Thoracic aorta (tissue), 2 donors: ENCODE data around the gene RSPH1. TPM values are rescaled to one million over a fixed set of nuclear protein-coding genes. Genes with fewer than 3 reads are reported as not detected.

Experiments
- ATAC-seq: fragments of 150-250 bp; one replicate; pipeline ENCODE4 v1.8.0; 2017; ENCODE audit warnings: low read depth; ENCODE audit not compliant: insufficient number of reproducible peaks, low FRiP score
- DNase-seq: peaks from one replicate; pipeline ENCODE4 v3.0.0-alpha.2; 2020; ENCODE audit warnings: low spot score
- H3K27ac ChIP-seq, 2 donors: fragments of 200-600 bp; sonication (generic); 1 replicate in 1 of 2; 2 replicates in 1 of 2; pipeline ENCODE4 v1.5.1; 2016; ENCODE audit warnings: mild to moderate bottlenecking in 2 of 2, moderate library complexity in 2 of 2
- H3K27me3 ChIP-seq: fragments of 200-600 bp; sonication (generic); replicated peaks from 2 replicates; pipeline ENCODE4 v1.6.0; 2016; ENCODE audit warnings: mild to moderate bottlenecking; ENCODE audit not compliant: insufficient read depth
- H3K36me3 ChIP-seq: fragments of 200-600 bp; sonication (generic); one replicate; pipeline ENCODE4 v1.5.1; 2016
- H3K4me1 ChIP-seq, 2 donors: fragments of 200-600 bp; sonication (generic); 1 replicate in 1 of 2; 2 replicates in 1 of 2; pipeline versions ENCODE4 v1.5.1 to v1.6.0; 2016; ENCODE audit warnings: low read depth in 2 of 2, mild to moderate bottlenecking in 1 of 2; ENCODE audit not compliant: control insufficient read depth in 1 of 2
- H3K4me3 ChIP-seq: fragments of 200-600 bp; sonication (generic); 2 replicates; pipeline ENCODE4 v1.5.1; 2016; ENCODE audit warnings: mild to moderate bottlenecking
- H3K9me3 ChIP-seq: fragments of 200-600 bp; sonication (generic); 2 replicates; pipeline ENCODE4 v1.5.1; 2016
- total RNA-seq, 2 donors: library from RNA; depleted of rRNA; stranded (reverse); fragments of >200 nt; gene quantifications; one replicate each; pipeline versions ENCODE4 v1.1.0 to v1.2.3, GENCODE V29; 2016
- TF ChIP-seq, protein P1 (sequence below): fragments of 200-600 bp; sonication (generic); IDR thresholded peaks from one replicate; pipeline ENCODE4 v1.5.1; 2019; ENCODE audit warnings: antibody characterized with exemption

Gene RSPH1
- total RNA-seq, 2 donors from 2014 or later = 0.27 TPM; not detected in 1

GRCh38 chr21:42532466-42533181 lies 36.6 kb upstream of the RSPH1 start:
- Histone ChIP-seq H3K27me3 (no peaks in the 10 kb centered on the region), H3K4me3 (no peak overlapping the region), H3K36me3 (no peaks in the 10 kb centered on the region), H3K27ac (no peak overlapping the region), H3K9me3 (no peaks in the 10 kb centered on the region), H3K4me1 (peaks cover 0 to 15% of the 10 kb centered on the region in 2 donors)
- ATAC-seq = no peak
- peak; percentile 28 for DNase-seq
- TF ChIP-seq, protein P1, sequence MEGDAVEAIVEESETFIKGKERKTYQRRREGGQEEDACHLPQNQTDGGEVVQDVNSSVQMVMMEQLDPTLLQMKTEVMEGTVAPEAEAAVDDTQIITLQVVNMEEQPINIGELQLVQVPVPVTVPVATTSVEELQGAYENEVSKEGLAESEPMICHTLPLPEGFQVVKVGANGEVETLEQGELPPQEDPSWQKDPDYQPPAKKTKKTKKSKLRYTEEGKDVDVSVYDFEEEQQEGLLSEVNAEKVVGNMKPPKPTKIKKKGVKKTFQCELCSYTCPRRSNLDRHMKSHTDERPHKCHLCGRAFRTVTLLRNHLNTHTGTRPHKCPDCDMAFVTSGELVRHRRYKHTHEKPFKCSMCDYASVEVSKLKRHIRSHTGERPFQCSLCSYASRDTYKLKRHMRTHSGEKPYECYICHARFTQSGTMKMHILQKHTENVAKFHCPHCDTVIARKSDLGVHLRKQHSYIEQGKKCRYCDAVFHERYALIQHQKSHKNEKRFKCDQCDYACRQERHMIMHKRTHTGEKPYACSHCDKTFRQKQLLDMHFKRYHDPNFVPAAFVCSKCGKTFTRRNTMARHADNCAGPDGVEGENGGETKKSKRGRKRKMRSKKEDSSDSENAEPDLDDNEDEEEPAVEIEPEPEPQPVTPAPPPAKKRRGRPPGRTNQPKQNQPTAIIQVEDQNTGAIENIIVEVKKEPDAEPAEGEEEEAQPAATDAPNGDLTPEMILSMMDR = no peak

- no peak for DNase-seq
- TF ChIP-seq, protein P1 = no peak
- H3K4me1 ChIP-seq = peaks cover 0 to 15% of the 10 kb centered on the region in 2 donors
- H3K9me3 ChIP-seq = no peaks in the 10 kb centered on the region
- no peaks in the 10 kb centered on the region for H3K27me3 ChIP-seq
- no peaks in the 10 kb centered on the region for H3K36me3 ChIP-seq
- no peak overlapping the region for H3K4me3 ChIP-seq
- ATAC-seq = no peak
- no peak overlapping the region for H3K27ac ChIP-seq
Observed at GRCh38 chr21:42531771-42532170, 35.7 kb upstream of the RSPH1 start.

- ATAC-seq = no peak
- Histone ChIP-seq H3K9me3 (no peaks in the 10 kb centered on the region), H3K27me3 (no peaks in the 10 kb centered on the region), H3K27ac (no peak overlapping the region), H3K36me3 (no peaks in the 10 kb centered on the region), H3K4me1 (peaks cover 0 to 18% of the 10 kb centered on the region in 2 donors), H3K4me3 (no peak overlapping the region)
- TF ChIP-seq, protein P1 = no peak
- no peak for DNase-seq
Observed at GRCh38 chr21:42530167-42530518, 34.1 kb upstream of the RSPH1 start.

DNA sequence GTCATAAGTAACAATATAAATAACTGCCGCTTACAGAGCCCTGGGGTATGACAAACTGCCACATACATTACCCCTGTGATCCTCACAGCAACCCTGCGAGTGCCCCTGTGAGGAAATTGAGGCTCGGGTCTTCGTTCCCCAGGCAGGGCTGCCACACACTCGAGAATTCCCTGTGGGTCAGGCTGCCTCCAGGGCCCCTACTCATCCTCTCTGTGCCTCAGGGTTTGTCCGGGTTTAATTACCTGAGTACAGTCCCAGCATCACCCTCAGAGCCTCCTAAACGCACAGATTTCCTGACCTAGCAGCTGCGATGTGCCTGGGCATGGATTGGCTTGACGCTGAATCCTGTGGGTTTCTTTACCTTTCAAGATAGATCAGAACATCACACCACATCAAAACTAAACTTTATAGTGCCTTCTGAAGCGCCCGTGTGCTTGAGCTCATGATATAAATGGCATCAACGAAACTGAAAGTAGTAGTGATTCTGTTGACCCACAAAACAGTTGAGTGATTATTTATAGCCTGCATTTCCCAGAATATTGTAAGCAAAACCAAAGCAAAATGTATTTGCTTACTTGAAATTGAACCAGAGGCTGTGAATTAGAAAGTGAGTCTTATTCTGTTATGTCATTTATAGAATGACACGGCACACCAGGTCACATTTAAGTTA lies 31.6 kb upstream of the RSPH1 start:
- ATAC-seq = no peak
- H3K4me1 ChIP-seq = peaks cover 0 to 22% of the 10 kb centered on the region in 2 donors
- H3K27ac ChIP-seq = no peak overlapping the region
- H3K27me3 ChIP-seq = no peaks in the 10 kb centered on the region
- H3K9me3 ChIP-seq = no peaks in the 10 kb centered on the region
- H3K4me3 ChIP-seq = peak overlapping the region; percentile 40
- no peak for DNase-seq
- TF ChIP-seq, protein P1 = no peak
- H3K36me3 ChIP-seq = no peaks in the 10 kb centered on the region

- no peak for ATAC-seq
- H3K27ac ChIP-seq = no peak overlapping the region
- TF ChIP-seq, protein P1 = no peak
Observed at GRCh38 chr21:42527127-42527488, 31.1 kb upstream of the RSPH1 start.

More at GRCh38 chr21:42527127-42527488, 31.1 kb upstream of the RSPH1 start:
- no peak for DNase-seq
- Histone ChIP-seq H3K27me3 (no peaks in the 10 kb centered on the region), H3K4me3 (no peak overlapping the region), H3K36me3 (no peaks in the 10 kb centered on the region), H3K9me3 (no peaks in the 10 kb centered on the region), H3K4me1 (peaks cover 0 to 16% of the 10 kb centered on the region in 2 donors)
